ENCODE results near the gene ADARB1.

ADARB1 gene

GRCh38 chr21:45213392-45213791 is 139.0 kb downstream of the ADARB1 start:
- H3K9me3 ChIP-seq (ENCODE audit: low read length), result peaks cover 1% of the 10 kb centered on the region
- no peak overlapping the region for H3K4me3 ChIP-seq (ENCODE audit: low read length)
- no peaks in the 10 kb centered on the region for H3K4me1 ChIP-seq (ENCODE audit: insufficient read depth, low read length)
- no peaks in the 10 kb centered on the region for H3K27me3 ChIP-seq (ENCODE audit: insufficient read depth, low read length)
- no peak overlapping the region for H2AFZ ChIP-seq (ENCODE audit: low read depth, low read length)
- H3K36me3 ChIP-seq (ENCODE audit: insufficient read depth, low read length), result no peaks in the 10 kb centered on the region

- H3K4me1 ChIP-seq (ENCODE audit: insufficient read depth, low read length), result no peaks in the 10 kb centered on the region
- peaks cover 2% of the 10 kb centered on the region for H3K9me3 ChIP-seq (ENCODE audit: low read length)
- no peaks in the 10 kb centered on the region for H3K27me3 ChIP-seq (ENCODE audit: insufficient read depth, low read length)
- H2AFZ ChIP-seq (ENCODE audit: low read depth, low read length), result no peak overlapping the region
- H3K4me3 ChIP-seq (ENCODE audit: low read length), result no peak overlapping the region
- no peaks in the 10 kb centered on the region for H3K36me3 ChIP-seq (ENCODE audit: insufficient read depth, low read length)
Measured at GRCh38 chr21:45215213-45215612, 140.8 kb downstream of the ADARB1 start.

GRCh38 chr21:45217010-45217409 is 142.6 kb downstream of the ADARB1 start:
- no peaks in the 10 kb centered on the region for H3K27me3 ChIP-seq (ENCODE audit: insufficient read depth, low read length)
- peaks cover 4% of the 10 kb centered on the region for H3K9me3 ChIP-seq (ENCODE audit: low read length)
- H3K4me3 ChIP-seq (ENCODE audit: low read length), result no peak overlapping the region
- H2AFZ ChIP-seq (ENCODE audit: low read depth, low read length), result no peak overlapping the region
- no peaks in the 10 kb centered on the region for H3K36me3 ChIP-seq (ENCODE audit: insufficient read depth, low read length)
- no peaks in the 10 kb centered on the region for H3K4me1 ChIP-seq (ENCODE audit: insufficient read depth, low read length)

- no peaks in the 10 kb centered on the region for H3K4me1 ChIP-seq (ENCODE audit: insufficient read depth, low read length)
- no peaks in the 10 kb centered on the region for H3K36me3 ChIP-seq (ENCODE audit: insufficient read depth, low read length)
- no peaks in the 10 kb centered on the region for H3K27me3 ChIP-seq (ENCODE audit: insufficient read depth, low read length)
- no peak overlapping the region for H3K4me3 ChIP-seq (ENCODE audit: low read length)
- H2AFZ ChIP-seq (ENCODE audit: low read depth, low read length), result no peak overlapping the region
- peaks cover 4% of the 10 kb centered on the region for H3K9me3 ChIP-seq (ENCODE audit: low read length)
Measured at GRCh38 chr21:45219517-45219916, 145.1 kb downstream of the ADARB1 start.

GRCh38 chr21:45220071-45220481 is 145.7 kb downstream of the ADARB1 start:
- Histone ChIP-seq H2AFZ (ENCODE audit: low read depth, low read length) (no peak overlapping the region), H3K4me1 (ENCODE audit: insufficient read depth, low read length) (no peaks in the 10 kb centered on the region), H3K9me3 (ENCODE audit: low read length) (peaks cover 4% of the 10 kb centered on the region), H3K36me3 (ENCODE audit: insufficient read depth, low read length) (no peaks in the 10 kb centered on the region), H3K27me3 (ENCODE audit: insufficient read depth, low read length) (no peaks in the 10 kb centered on the region), H3K4me3 (ENCODE audit: low read length) (no peak overlapping the region)

GRCh38 chr21:45220714-45221490 is 146.5 kb downstream of the ADARB1 start:
- Histone ChIP-seq H3K4me1 (ENCODE audit: insufficient read depth, low read length) (no peaks in the 10 kb centered on the region), H3K9me3 (ENCODE audit: low read length) (peaks cover 4% of the 10 kb centered on the region), H3K4me3 (ENCODE audit: low read length) (no peak overlapping the region), H3K27me3 (ENCODE audit: insufficient read depth, low read length) (no peaks in the 10 kb centered on the region), H3K36me3 (ENCODE audit: insufficient read depth, low read length) (no peaks in the 10 kb centered on the region), H2AFZ (ENCODE audit: low read depth, low read length) (no peak overlapping the region)

- no peak overlapping the region for H3K4me3 ChIP-seq (ENCODE audit: low read length)
- H3K27me3 ChIP-seq (ENCODE audit: insufficient read depth, low read length), result no peaks in the 10 kb centered on the region
- H3K4me1 ChIP-seq (ENCODE audit: insufficient read depth, low read length), result no peaks in the 10 kb centered on the region
- no peak overlapping the region for H2AFZ ChIP-seq (ENCODE audit: low read depth, low read length)
- no peaks in the 10 kb centered on the region for H3K36me3 ChIP-seq (ENCODE audit: insufficient read depth, low read length)
- H3K9me3 ChIP-seq (ENCODE audit: low read length), result peaks cover 4% of the 10 kb centered on the region
Measured at GRCh38 chr21:45222001-45222400, 147.6 kb downstream of the ADARB1 start.

- H3K9me3 ChIP-seq (ENCODE audit: low read length), result peaks cover 2% of the 10 kb centered on the region
- H2AFZ ChIP-seq (ENCODE audit: low read depth, low read length), result no peak overlapping the region
- no peaks in the 10 kb centered on the region for H3K4me1 ChIP-seq (ENCODE audit: insufficient read depth, low read length)
- H3K36me3 ChIP-seq (ENCODE audit: insufficient read depth, low read length), result no peaks in the 10 kb centered on the region
- no peak overlapping the region for H3K4me3 ChIP-seq (ENCODE audit: low read length)
- H3K27me3 ChIP-seq (ENCODE audit: insufficient read depth, low read length), result no peaks in the 10 kb centered on the region
Measured at GRCh38 chr21:45223236-45224185, 149.1 kb downstream of the ADARB1 start.

- Histone ChIP-seq H3K27me3 (ENCODE audit: insufficient read depth, low read length) (no peaks in the 10 kb centered on the region), H2AFZ (ENCODE audit: low read depth, low read length) (no peak overlapping the region), H3K4me3 (ENCODE audit: low read length) (no peak overlapping the region), H3K4me1 (ENCODE audit: insufficient read depth, low read length) (no peaks in the 10 kb centered on the region), H3K36me3 (ENCODE audit: insufficient read depth, low read length) (no peaks in the 10 kb centered on the region), H3K9me3 (ENCODE audit: low read length) (peaks cover 2% of the 10 kb centered on the region)
Measured at GRCh38 chr21:45224189-45224938, 150.0 kb downstream of the ADARB1 start.

GRCh38 chr21:45225041-45225740 is 150.8 kb downstream of the ADARB1 start:
- H2AFZ ChIP-seq (ENCODE audit: low read depth, low read length), result no peak overlapping the region
- H3K36me3 ChIP-seq (ENCODE audit: insufficient read depth, low read length), result no peaks in the 10 kb centered on the region
- peaks cover 2% of the 10 kb centered on the region for H3K9me3 ChIP-seq (ENCODE audit: low read length)
- H3K4me3 ChIP-seq (ENCODE audit: low read length), result no peak overlapping the region
- H3K27me3 ChIP-seq (ENCODE audit: insufficient read depth, low read length), result no peaks in the 10 kb centered on the region
- H3K4me1 ChIP-seq (ENCODE audit: insufficient read depth, low read length), result no peaks in the 10 kb centered on the region

- Histone ChIP-seq H2AFZ (ENCODE audit: low read depth, low read length) (no peak overlapping the region), H3K27me3 (ENCODE audit: insufficient read depth, low read length) (no peaks in the 10 kb centered on the region), H3K36me3 (ENCODE audit: insufficient read depth, low read length) (no peaks in the 10 kb centered on the region), H3K4me1 (ENCODE audit: insufficient read depth, low read length) (no peaks in the 10 kb centered on the region), H3K9me3 (ENCODE audit: low read length) (peaks cover under 1% of the 10 kb centered on the region), H3K4me3 (ENCODE audit: low read length) (no peak overlapping the region)
Measured at GRCh38 chr21:45225741-45226327, 151.5 kb downstream of the ADARB1 start.
